T-cell (primary cell): ENCODE measurements around the gene PGR. TPM values are rescaled to one million over a fixed set of nuclear protein-coding genes. Genes with fewer than 3 reads are reported as not detected.

Experiments used
- ATAC-seq, 4 experiments: fragments of 200-7000 bp in 3 of 4; fragments of 150-1000 bp in 1 of 4; cut with Tn5 transposase; replicated peaks in 1 of 4; 1 replicate in 3 of 4; 2 replicates in 1 of 4; pipeline ENCODE4 v1.10.0; 2021; ENCODE audit warnings: moderate library complexity in 3 of 4, mild to moderate bottlenecking in 2 of 4, moderate number of reproducible peaks in 1 of 4
- CTCF ChIA-PET, 2 donors: fragments of 300-600 bp; sonication (Branson Sonifier 250); formaldehyde crosslinking; loops; one replicate each; lab custom pipeline; 2022; ENCODE audit warnings: antibody characterized with exemption in 2 of 2; lab: Charles Lee
- POLR2A ChIA-PET, 2 donors: fragments of 300-600 bp; sonication (Branson Sonifier 250); formaldehyde crosslinking; loops; one replicate each; lab custom pipeline; 2022; ENCODE audit warnings: antibody characterized with exemption in 2 of 2; lab: Charles Lee
- DNase-seq, 35 experiments: peaks; one replicate each; pipeline versions ENCODE4 v3.0.0 to v3.0.0-alpha.2; 2013 to 2023
- H3K27ac ChIP-seq: one replicate; pipeline ENCODE4 v1.5.1; 2013; ENCODE audit warnings: low read length
- H3K27me3 ChIP-seq, 2 experiments: replicated peaks in 1 of 2; 1 replicate in 1 of 2; 2 replicates in 1 of 2; pipeline versions ENCODE4 v1.6.1 to v1.7.0; 2013; ENCODE audit warnings: low read length in 1 of 2, mixed read lengths in 1 of 2; ENCODE audit not compliant: control insufficient read depth in 2 of 2, insufficient read depth in 2 of 2; ENCODE audit errors: extremely low read depth in 1 of 2
- H3K36me3 ChIP-seq, 2 donors: 1 replicate in 1 of 2; 2 replicates in 1 of 2; pipeline versions ENCODE4 v1.6.1 to v1.7.0; 2013; ENCODE audit warnings: low read length in 1 of 2; ENCODE audit not compliant: control insufficient read depth in 2 of 2, insufficient read depth in 1 of 2; ENCODE audit errors: extremely low read depth in 1 of 2
- H3K4me1 ChIP-seq, 2 experiments: 1 replicate in 1 of 2; 2 replicates in 1 of 2; pipeline versions ENCODE4 v1.6.1 to v1.7.0; 2013; ENCODE audit warnings: low read length in 2 of 2, mixed read lengths in 1 of 2; ENCODE audit not compliant: insufficient read depth in 2 of 2, control insufficient read depth in 1 of 2; ENCODE audit errors: extremely low read depth in 1 of 2
- H3K4me3 ChIP-seq, 2 donors: 1 replicate in 1 of 2; 2 replicates in 1 of 2; pipeline versions ENCODE4 v1.5.1 to v1.7.0; 2013; ENCODE audit warnings: mild to moderate bottlenecking in 2 of 2, low read length in 1 of 2, moderate library complexity in 1 of 2; ENCODE audit not compliant: control insufficient read depth in 1 of 2; ENCODE audit errors: extremely low read depth in 1 of 2
- H3K9me3 ChIP-seq: 2 replicates; pipeline ENCODE4 v1.7.0; 2013
- H3K27ac Mint-ChIP-seq, 2 donors: one replicate each; pipeline ENCODE4 v1.8.0; 2020 to 2021; ENCODE audit warnings: mild to moderate bottlenecking in 2 of 2, mixed read lengths in 2 of 2
- H3K27me3 Mint-ChIP-seq, 2 donors: one replicate each; pipeline ENCODE4 v1.8.0; 2021 to 2022; ENCODE audit warnings: mixed read lengths in 2 of 2
- H3K36me3 Mint-ChIP-seq: one replicate; pipeline ENCODE4 v1.8.0; 2021; ENCODE audit warnings: mixed read lengths
- H3K4me1 Mint-ChIP-seq, 3 donors: one replicate each; pipeline ENCODE4 v1.8.0; 2020 to 2022; ENCODE audit warnings: mixed read lengths in 3 of 3, mild to moderate bottlenecking in 1 of 3
- H3K4me3 Mint-ChIP-seq, 3 donors: one replicate each; pipeline ENCODE4 v1.8.0; 2020 to 2022; ENCODE audit warnings: mild to moderate bottlenecking in 3 of 3, mixed read lengths in 3 of 3, moderate library complexity in 3 of 3
- H3K9me3 Mint-ChIP-seq, 3 donors: one replicate each; pipeline ENCODE4 v1.8.0; 2020 to 2022; ENCODE audit warnings: mixed read lengths in 3 of 3
- WGBS: methylation state at CpG from one replicate; pipeline ENCODE4 v1.1.5; 2013; ENCODE audit warnings: missing lambda C conversion rate; ENCODE audit not compliant: insufficient coverage; 5-methylcytosine and 5-hydroxymethylcytosine counted together
- total RNA-seq, 35 experiments: library from RNA in 6 of 35; stranded (reverse) in 6 of 35; fragments of 120-200 nt in 1 of 35; gene quantifications; one replicate each; pipeline versions ENCODE4 v1.2.1 to v1.2.4 and lab custom pipeline; 2013 to 2026

PGR gene
- total RNA-seq, 5 donors from 2014 or later (not counting 1 experiment from before 2014, with no cell fraction given) = 0.06 to 0.10 TPM; not detected in 3

DNA sequence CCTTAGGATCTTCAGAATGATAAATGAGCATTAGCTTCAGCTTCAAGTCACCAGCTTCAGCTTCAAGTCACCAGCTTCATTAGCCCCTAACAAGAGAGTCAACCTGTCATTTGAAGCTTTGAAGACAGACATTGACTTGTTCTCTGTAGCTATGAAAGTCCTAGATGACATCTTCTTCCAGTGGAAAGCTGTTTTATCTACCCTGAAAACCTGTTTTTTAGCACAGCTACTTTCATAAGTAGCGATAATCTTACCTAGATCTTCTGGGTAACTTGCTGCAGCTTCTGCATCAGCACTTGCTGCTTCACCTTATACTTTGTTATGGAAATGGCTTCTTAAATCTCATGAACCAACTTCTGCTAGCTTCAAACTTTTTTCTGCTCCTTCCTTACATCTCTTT is 85.7 kb downstream of the PGR start:
- Mint-ChIP-seq H3K36me3 (no peaks in the 10 kb centered on the region), H3K4me3 (no peak overlapping the region), H3K9me3 (peaks cover 15 to 21% (median 18%) of the 10 kb centered on the region in 3 donors), H3K27me3 (no peaks in the 10 kb centered on the region), H3K4me1 (no peaks in the 10 kb centered on the region), H3K27ac (no peak overlapping the region)
- Histone ChIP-seq H3K4me1 (no peaks in the 10 kb centered on the region), H3K27ac (no peak overlapping the region), H3K4me3 (no peak overlapping the region), H3K27me3 (no peaks in the 10 kb centered on the region), H3K36me3 (no peaks in the 10 kb centered on the region), H3K9me3 (no peaks in the 10 kb centered on the region)
- ChIA-PET POLR2A (no interaction called here), CTCF (no interaction called here)
- WGBS = no CpG with 5 or more reads among the region's 1 CpG
- DNase-seq (no peak), ATAC-seq (no peak)

- WGBS = no CpG with 5 or more reads among the region's 1 CpG
- Mint-ChIP-seq H3K27ac (no peak overlapping the region), H3K27me3 (no peaks in the 10 kb centered on the region), H3K4me1 (no peaks in the 10 kb centered on the region), H3K4me3 (no peak overlapping the region), H3K9me3 (peaks cover 3 to 15% (median 5%) of the 10 kb centered on the region in 3 donors), H3K36me3 (no peaks in the 10 kb centered on the region)
- no peak overlapping the region for H3K4me3 ChIP-seq
- DNase-seq (no peak), ATAC-seq (no peak)
- no peaks in the 10 kb centered on the region for H3K27me3 ChIP-seq
- H3K9me3 ChIP-seq = no peaks in the 10 kb centered on the region
- POLR2A ChIA-PET = no interaction called here
- H3K27ac ChIP-seq = no peak overlapping the region
- no peaks in the 10 kb centered on the region for H3K36me3 ChIP-seq
- CTCF ChIA-PET = no interaction called here
- no peaks in the 10 kb centered on the region for H3K4me1 ChIP-seq
Observed at GRCh38 chr11:101035872-101036271, 93.7 kb downstream of the PGR start.

DNA sequence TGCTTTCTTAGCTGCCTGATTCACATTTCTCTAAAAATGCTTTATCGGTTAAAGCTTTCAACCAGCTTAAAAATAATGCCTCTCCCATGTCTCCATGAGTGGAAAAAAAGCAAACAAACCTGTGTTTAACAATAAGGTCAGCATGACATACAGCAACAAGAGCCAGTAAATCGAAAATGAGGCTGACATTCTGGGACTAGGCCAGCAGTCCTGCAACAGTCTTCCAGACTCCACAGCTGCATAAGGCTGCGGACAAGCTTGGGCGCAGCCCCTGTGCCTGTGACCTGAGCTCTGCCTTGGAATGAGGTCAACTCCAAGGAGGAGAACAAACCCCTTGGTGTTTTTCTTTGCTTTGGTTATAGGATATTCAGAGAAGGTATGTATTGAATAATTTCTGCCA is 95.5 kb downstream of the PGR start:
- H3K4me3 Mint-ChIP-seq = no peak overlapping the region
- Histone ChIP-seq H3K27me3 (no peaks in the 10 kb centered on the region), H3K36me3 (no peaks in the 10 kb centered on the region), H3K4me3 (no peak overlapping the region), H3K4me1 (no peaks in the 10 kb centered on the region), H3K27ac (no peak overlapping the region), H3K9me3 (no peaks in the 10 kb centered on the region)
- DNase-seq = no peak
- ChIA-PET CTCF (no interaction called here), POLR2A (no interaction called here)
- H3K4me1 Mint-ChIP-seq = no peaks in the 10 kb centered on the region
- no peaks in the 10 kb centered on the region for H3K27me3 Mint-ChIP-seq
- H3K9me3 Mint-ChIP-seq = peaks cover 3 to 15% (median 8%) of the 10 kb centered on the region in 3 donors
- 7% methylated on average over 2 of the region's 4 CpGs for WGBS
- no peak for ATAC-seq
- H3K36me3 Mint-ChIP-seq = no peaks in the 10 kb centered on the region
- no peak overlapping the region for H3K27ac Mint-ChIP-seq

GRCh38 chr11:101032991-101033390 is 96.6 kb downstream of the PGR start:
- H3K4me3 Mint-ChIP-seq = no peak overlapping the region
- ChIA-PET CTCF (no interaction called here), POLR2A (no interaction called here)
- H3K9me3 ChIP-seq = no peaks in the 10 kb centered on the region
- no peaks in the 10 kb centered on the region for H3K4me1 Mint-ChIP-seq
- no peak overlapping the region for H3K27ac ChIP-seq
- H3K4me3 ChIP-seq = no peak overlapping the region
- no peaks in the 10 kb centered on the region for H3K4me1 ChIP-seq
- H3K27ac Mint-ChIP-seq = no peak overlapping the region
- H3K27me3 Mint-ChIP-seq = no peaks in the 10 kb centered on the region
- H3K27me3 ChIP-seq = no peaks in the 10 kb centered on the region
- no peaks in the 10 kb centered on the region for H3K36me3 ChIP-seq
- H3K9me3 Mint-ChIP-seq = peaks cover 3 to 15% (median 7%) of the 10 kb centered on the region in 3 donors
- no peaks in the 10 kb centered on the region for H3K36me3 Mint-ChIP-seq
- DNase-seq (no peak), ATAC-seq (no peak)

GRCh38 chr11:101031713-101032112 is 97.9 kb downstream of the PGR start:
- H3K27ac ChIP-seq = no peak overlapping the region
- Mint-ChIP-seq H3K4me3 (no peak overlapping the region), H3K4me1 (no peaks in the 10 kb centered on the region), H3K27me3 (no peaks in the 10 kb centered on the region), H3K9me3 (peaks cover 3 to 9% (median 3%) of the 10 kb centered on the region in 3 donors), H3K36me3 (no peaks in the 10 kb centered on the region), H3K27ac (no peak overlapping the region)
- ChIA-PET CTCF (no interaction called here), POLR2A (no interaction called here)
- H3K36me3 ChIP-seq = no peaks in the 10 kb centered on the region
- no peaks in the 10 kb centered on the region for H3K27me3 ChIP-seq
- ATAC-seq (no peak), DNase-seq (no peak)
- no peaks in the 10 kb centered on the region for H3K9me3 ChIP-seq
- no peak overlapping the region for H3K4me3 ChIP-seq
- H3K4me1 ChIP-seq = no peaks in the 10 kb centered on the region
- WGBS = no CpG with 5 or more reads among the region's 3 CpGs

DNA sequence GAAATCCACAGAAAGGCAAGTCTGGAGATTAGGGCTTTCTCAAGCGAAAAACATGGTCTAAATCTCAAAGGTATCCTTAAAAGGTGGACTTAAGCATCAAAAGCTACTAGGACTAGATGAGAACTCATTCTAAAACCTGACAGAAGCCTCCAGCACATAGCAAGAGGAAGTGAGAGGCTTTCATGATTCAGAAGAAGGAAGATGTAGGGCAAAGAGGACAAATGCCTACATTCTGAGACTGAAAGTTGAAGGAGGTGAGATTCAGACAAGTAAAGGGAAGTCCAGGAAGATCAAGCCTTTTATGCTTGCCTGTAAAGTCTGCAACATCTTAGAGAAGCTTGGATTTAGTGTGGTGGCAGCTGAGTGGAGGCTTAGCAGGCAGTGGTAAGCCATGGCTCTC is 98.9 kb downstream of the PGR start:
- H3K36me3 Mint-ChIP-seq = no peaks in the 10 kb centered on the region
- no peak for DNase-seq
- H3K9me3 ChIP-seq = no peaks in the 10 kb centered on the region
- no peaks in the 10 kb centered on the region for H3K27me3 ChIP-seq
- H3K4me3 ChIP-seq = no peak overlapping the region
- CTCF ChIA-PET = no interaction called here
- H3K4me1 ChIP-seq = no peaks in the 10 kb centered on the region
- ATAC-seq = no peak
- 14% methylated on average over 1 of the region's 1 CpG for WGBS
- H3K4me1 Mint-ChIP-seq = no peaks in the 10 kb centered on the region
- H3K27ac ChIP-seq = no peak overlapping the region
- POLR2A ChIA-PET = no interaction called here
- no peaks in the 10 kb centered on the region for H3K36me3 ChIP-seq
- H3K4me3 Mint-ChIP-seq = no peak overlapping the region
- H3K9me3 Mint-ChIP-seq = peaks cover 3 to 9% (median 3%) of the 10 kb centered on the region in 3 donors
- H3K27ac Mint-ChIP-seq = no peak overlapping the region
- H3K27me3 Mint-ChIP-seq = no peaks in the 10 kb centered on the region

DNA sequence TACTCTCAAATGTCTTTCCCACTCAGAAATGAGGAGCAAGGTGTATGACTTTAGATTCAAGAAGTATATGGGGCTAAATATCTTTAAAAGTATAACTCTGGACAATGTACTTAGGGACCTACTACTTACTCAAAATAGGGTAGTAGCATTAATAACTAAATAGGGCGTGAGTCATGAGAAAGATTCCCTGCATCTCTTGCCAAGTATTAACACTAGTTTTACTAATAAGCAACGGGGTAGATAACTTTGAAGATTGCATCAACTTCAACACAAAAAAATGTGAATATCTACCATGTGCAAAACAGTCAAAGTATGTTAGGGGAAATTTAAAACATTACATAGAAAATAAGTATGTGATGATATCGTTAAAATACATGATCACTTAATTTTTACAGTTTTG is 99.6 kb downstream of the PGR start:
- ChIA-PET CTCF (no interaction called here), POLR2A (no interaction called here)
- ATAC-seq (no peak), DNase-seq (no peak)
- Mint-ChIP-seq H3K4me3 (no peak overlapping the region), H3K4me1 (no peaks in the 10 kb centered on the region), H3K27me3 (no peaks in the 10 kb centered on the region), H3K27ac (no peak overlapping the region), H3K36me3 (no peaks in the 10 kb centered on the region), H3K9me3 (peaks cover 3 to 9% (median 3%) of the 10 kb centered on the region in 3 donors)
- Histone ChIP-seq H3K27ac (no peak overlapping the region), H3K4me3 (no peak overlapping the region), H3K9me3 (no peaks in the 10 kb centered on the region), H3K36me3 (no peaks in the 10 kb centered on the region), H3K27me3 (no peaks in the 10 kb centered on the region), H3K4me1 (no peaks in the 10 kb centered on the region)
- no CpG with 5 or more reads among the region's 3 CpGs for WGBS
